BJ (cell line): ENCODE data around the gene YPEL1. TPM values are rescaled to one million over a fixed set of nuclear protein-coding genes. Genes with fewer than 3 reads are reported as not detected.

ENCODE experiments used
- CTCF ChIA-PET: fragments of 350-600 bp; formaldehyde crosslinking; extraction: SDS; loops from one replicate; lab custom pipeline; 2021; ENCODE audit warnings: antibody characterized with exemption, inconsistent platforms; lab: Yijun Ruan, JAX
- POLR2A ChIA-PET: fragments of 300-600 bp; sonication (Branson Sonifier 250); formaldehyde crosslinking; extraction: SDS; loops from one replicate; lab custom pipeline; 2021; ENCODE audit warnings: antibody characterized with exemption; lab: Charles Lee
- DNase-seq: peaks from one replicate; pipeline ENCODE4 v3.0.0-alpha.2; 2011; ENCODE audit warnings: low read depth
- H3K27me3 ChIP-seq: 2 replicates; pipeline ENCODE4 v1.6.0; 2011; ENCODE audit warnings: low read length; ENCODE audit not compliant: control insufficient read depth, insufficient read depth
- H3K36me3 ChIP-seq: 2 replicates; pipeline ENCODE4 v1.5.1; 2011; ENCODE audit warnings: low read length; ENCODE audit not compliant: control insufficient read depth, insufficient read depth
- H3K4me3 ChIP-seq: 2 replicates; pipeline ENCODE4 v1.5.1; 2011; ENCODE audit warnings: low read depth, mild to moderate bottlenecking, control low read depth, low read length
- CTCF ChIP-seq: IDR thresholded peaks from 2 replicates; pipeline ENCODE4 v1.5.1; 2011; ENCODE audit warnings: low read depth, mild to moderate bottlenecking, control low read depth, inconsistent platforms, low read length, moderate library complexity; ENCODE audit not compliant: insufficient read depth
- polyA plus RNA-seq: library from polyadenylated mRNA; depleted of rRNA; stranded (reverse); fragments of >200 nt; gene quantifications from 2 replicates; pipeline ENCODE4 v1.2.3, GENCODE V29; 2011

Gene YPEL1
- polyA plus RNA-seq, 1 experiment = 0.69 TPM

- CTCF ChIA-PET = interaction anchor here (1.2 to 1.9 kb wide), 2 partner anchors 10 to 178 kb away, joined by 4 to 7 read pairs; no protein-coding TSS in a partner anchor
- Histone ChIP-seq H3K4me3 (no peak overlapping the region), H3K27me3 (no peaks in the 10 kb centered on the region), H3K36me3 (peaks cover 11% of the 10 kb centered on the region)
- no peak for TF ChIP-seq CTCF
- no peak for DNase-seq
- POLR2A ChIA-PET = no interaction called here
Measured at GRCh38 chr22:21759646-21760376, 24.2 kb upstream of the YPEL1 start.

GRCh38 chr22:21759093-21759492 is 23.5 kb upstream of the YPEL1 start:
- Histone ChIP-seq H3K36me3 (peaks cover 11% of the 10 kb centered on the region), H3K4me3 (no peak overlapping the region), H3K27me3 (no peaks in the 10 kb centered on the region)
- no peak for TF ChIP-seq CTCF
- POLR2A ChIA-PET = no interaction called here
- CTCF ChIA-PET = no interaction called here
- no peak for DNase-seq

- Histone ChIP-seq H3K36me3 (peaks cover 5% of the 10 kb centered on the region), H3K4me3 (no peak overlapping the region), H3K27me3 (no peaks in the 10 kb centered on the region)
- DNase-seq = no peak
- TF ChIP-seq CTCF = no peak
- ChIA-PET CTCF (no interaction called here), POLR2A (no interaction called here)
Measured at GRCh38 chr22:21758091-21758864, 22.7 kb upstream of the YPEL1 start.

- Histone ChIP-seq H3K36me3 (peaks cover 5% of the 10 kb centered on the region), H3K4me3 (no peak overlapping the region), H3K27me3 (no peaks in the 10 kb centered on the region)
- no peak for TF ChIP-seq CTCF
- ChIA-PET CTCF (no interaction called here), POLR2A (interaction anchor here (0.7 kb wide), 1 partner anchor 109 kb away, joined by 3 read pairs; no protein-coding TSS in a partner anchor)
- DNase-seq = no peak
Measured at GRCh38 chr22:21755851-21756284, 20.3 kb upstream of the YPEL1 start.

- POLR2A ChIA-PET = interaction anchor here (0.6 kb wide), 1 partner anchor 100 kb away, joined by 3 read pairs; no protein-coding TSS in a partner anchor
- CTCF ChIA-PET = interaction anchor here (0.6 kb wide), 1 partner anchor 92 kb away, joined by 3 read pairs; no protein-coding TSS in a partner anchor
- no peak for DNase-seq
- peaks cover 5% of the 10 kb centered on the region for H3K36me3 ChIP-seq
- H3K27me3 ChIP-seq = no peaks in the 10 kb centered on the region
- no peak for TF ChIP-seq CTCF
- no peak overlapping the region for H3K4me3 ChIP-seq
Measured at GRCh38 chr22:21754523-21754922, 18.9 kb upstream of the YPEL1 start.
